ENCODE data around the gene PLCB3. TPM values are rescaled to one million over a fixed set of nuclear protein-coding genes. Genes with fewer than 3 reads are reported as not detected.

Gene PLCB3
- total RNA-seq, 1 experiment from 2014 or later, result 41.2 TPM

DNA sequence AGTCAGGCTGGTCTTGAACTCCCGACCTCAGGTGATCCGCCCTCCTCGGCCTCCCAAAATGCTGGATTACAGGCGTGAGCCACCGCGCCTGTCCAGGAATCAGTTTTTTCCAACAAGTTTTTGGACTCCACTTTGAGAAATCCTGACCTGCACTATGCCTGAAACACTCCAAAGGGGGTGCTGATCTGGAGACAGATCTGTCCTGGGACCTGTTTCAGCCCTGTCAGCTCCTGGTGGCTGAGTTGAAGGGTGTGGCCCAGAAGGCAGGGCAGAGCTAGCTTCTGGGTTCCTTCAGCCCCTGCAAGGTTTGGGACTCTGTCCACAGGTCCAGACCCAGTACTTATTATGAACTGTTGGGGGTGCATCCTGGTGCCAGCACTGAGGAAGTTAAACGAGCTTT is 19.8 kb upstream of the PLCB3 start:
- Histone ChIP-seq H3K27ac (ENCODE audit: low read length) (peak overlapping the region; percentile 35; the same call in 1 of the 2 replicates), H3K4me1 (ENCODE audit: control insufficient read depth, insufficient read depth, low read length) (peaks cover 49% of the 10 kb centered on the region), H3K9me3 (ENCODE audit: control insufficient read depth, insufficient read depth, low read depth, low read length) (no peaks in the 10 kb centered on the region), H3K27me3 (ENCODE audit: control insufficient read depth, insufficient read depth, low read length) (no peaks in the 10 kb centered on the region), H3K36me3 (ENCODE audit: control insufficient read depth, insufficient read depth, low read length) (no peaks in the 10 kb centered on the region; the same call in 1 of the 2 replicates), H3K4me3 (ENCODE audit: low read depth in 2 of 2, low read length in 2 of 2) (no peak overlapping the region)
- no TSS peak for BruUV-seq (replicated peaks)
- ATAC-seq (no peak), DNase-seq (ENCODE audit: low read depth, low spot score) (no peak)
- intact Hi-C loops (cut with micrococcal nuclease; ENCODE audit: unreplicated experiment), result no loop called here
- in situ Hi-C loops (cut with HindIII; ENCODE audit: low pct_unique_long_range_greater_than_20kb, low sequenced_read_pairs), result no loop called here
- TF ChIP-seq SIN3A (IDR thresholded peaks at IDR 0.05; ENCODE audit: borderline replicate concordance, insufficient read depth, low read depth, low read length) (no peak), TCF7L2 (IDR thresholded peaks at IDR 0.05; ENCODE audit: low read depth, low read length) (no peak), POLR2AphosphoS5 (IDR thresholded peaks at IDR 0.05; ENCODE audit: low read depth, low read length) (no peak)
- TF ChIP-seq, protein P1, sequence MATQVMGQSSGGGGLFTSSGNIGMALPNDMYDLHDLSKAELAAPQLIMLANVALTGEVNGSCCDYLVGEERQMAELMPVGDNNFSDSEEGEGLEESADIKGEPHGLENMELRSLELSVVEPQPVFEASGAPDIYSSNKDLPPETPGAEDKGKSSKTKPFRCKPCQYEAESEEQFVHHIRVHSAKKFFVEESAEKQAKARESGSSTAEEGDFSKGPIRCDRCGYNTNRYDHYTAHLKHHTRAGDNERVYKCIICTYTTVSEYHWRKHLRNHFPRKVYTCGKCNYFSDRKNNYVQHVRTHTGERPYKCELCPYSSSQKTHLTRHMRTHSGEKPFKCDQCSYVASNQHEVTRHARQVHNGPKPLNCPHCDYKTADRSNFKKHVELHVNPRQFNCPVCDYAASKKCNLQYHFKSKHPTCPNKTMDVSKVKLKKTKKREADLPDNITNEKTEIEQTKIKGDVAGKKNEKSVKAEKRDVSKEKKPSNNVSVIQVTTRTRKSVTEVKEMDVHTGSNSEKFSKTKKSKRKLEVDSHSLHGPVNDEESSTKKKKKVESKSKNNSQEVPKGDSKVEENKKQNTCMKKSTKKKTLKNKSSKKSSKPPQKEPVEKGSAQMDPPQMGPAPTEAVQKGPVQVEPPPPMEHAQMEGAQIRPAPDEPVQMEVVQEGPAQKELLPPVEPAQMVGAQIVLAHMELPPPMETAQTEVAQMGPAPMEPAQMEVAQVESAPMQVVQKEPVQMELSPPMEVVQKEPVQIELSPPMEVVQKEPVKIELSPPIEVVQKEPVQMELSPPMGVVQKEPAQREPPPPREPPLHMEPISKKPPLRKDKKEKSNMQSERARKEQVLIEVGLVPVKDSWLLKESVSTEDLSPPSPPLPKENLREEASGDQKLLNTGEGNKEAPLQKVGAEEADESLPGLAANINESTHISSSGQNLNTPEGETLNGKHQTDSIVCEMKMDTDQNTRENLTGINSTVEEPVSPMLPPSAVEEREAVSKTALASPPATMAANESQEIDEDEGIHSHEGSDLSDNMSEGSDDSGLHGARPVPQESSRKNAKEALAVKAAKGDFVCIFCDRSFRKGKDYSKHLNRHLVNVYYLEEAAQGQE (IDR thresholded peaks at IDR 0.05; ENCODE audit: insufficient read depth in 1 of 2, low read depth in 2 of 2, low read length in 1 of 2), result no peak
- TF ChIP-seq, protein P2, sequence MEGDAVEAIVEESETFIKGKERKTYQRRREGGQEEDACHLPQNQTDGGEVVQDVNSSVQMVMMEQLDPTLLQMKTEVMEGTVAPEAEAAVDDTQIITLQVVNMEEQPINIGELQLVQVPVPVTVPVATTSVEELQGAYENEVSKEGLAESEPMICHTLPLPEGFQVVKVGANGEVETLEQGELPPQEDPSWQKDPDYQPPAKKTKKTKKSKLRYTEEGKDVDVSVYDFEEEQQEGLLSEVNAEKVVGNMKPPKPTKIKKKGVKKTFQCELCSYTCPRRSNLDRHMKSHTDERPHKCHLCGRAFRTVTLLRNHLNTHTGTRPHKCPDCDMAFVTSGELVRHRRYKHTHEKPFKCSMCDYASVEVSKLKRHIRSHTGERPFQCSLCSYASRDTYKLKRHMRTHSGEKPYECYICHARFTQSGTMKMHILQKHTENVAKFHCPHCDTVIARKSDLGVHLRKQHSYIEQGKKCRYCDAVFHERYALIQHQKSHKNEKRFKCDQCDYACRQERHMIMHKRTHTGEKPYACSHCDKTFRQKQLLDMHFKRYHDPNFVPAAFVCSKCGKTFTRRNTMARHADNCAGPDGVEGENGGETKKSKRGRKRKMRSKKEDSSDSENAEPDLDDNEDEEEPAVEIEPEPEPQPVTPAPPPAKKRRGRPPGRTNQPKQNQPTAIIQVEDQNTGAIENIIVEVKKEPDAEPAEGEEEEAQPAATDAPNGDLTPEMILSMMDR (IDR thresholded peaks at IDR 0.05), result no peak
- ChIA-PET CTCF (no interaction called here), POLR2A (interaction anchor here (0.7 kb wide), 1 partner anchor 11 kb away, joined by 5 read pairs; no protein-coding TSS in a partner anchor)

- in situ Hi-C loops (cut with HindIII; ENCODE audit: low pct_unique_long_range_greater_than_20kb, low sequenced_read_pairs), result no loop called here
- intact Hi-C loops (cut with micrococcal nuclease; ENCODE audit: unreplicated experiment), result no loop called here
- CTCF ChIA-PET, result interaction anchor here (0.5 kb wide), 1 partner anchor 41 kb away, joined by 6 read pairs; no protein-coding TSS in a partner anchor
Measured at GRCh38 chr11:64232182-64232966, 19.0 kb upstream of the PLCB3 start.

More at GRCh38 chr11:64232182-64232966, 19.0 kb upstream of the PLCB3 start:
- no TSS peak for BruUV-seq (replicated peaks)
- Histone ChIP-seq H3K27me3 (ENCODE audit: control insufficient read depth, insufficient read depth, low read length) (no peaks in the 10 kb centered on the region), H3K9me3 (ENCODE audit: control insufficient read depth, insufficient read depth, low read depth, low read length) (no peaks in the 10 kb centered on the region), H3K36me3 (ENCODE audit: control insufficient read depth, insufficient read depth, low read length) (no peaks in the 10 kb centered on the region; the same call in 1 of the 2 replicates), H3K4me1 (ENCODE audit: control insufficient read depth, insufficient read depth, low read length) (peaks cover 46% of the 10 kb centered on the region), H3K4me3 (ENCODE audit: low read depth in 2 of 2, low read length in 2 of 2) (no peak overlapping the region), H3K27ac (ENCODE audit: low read length) (peak overlapping the region; percentile 48; the same call in 1 of the 2 replicates)
- TF ChIP-seq, protein P1 (IDR thresholded peaks at IDR 0.05; ENCODE audit: insufficient read depth in 1 of 2, low read depth in 2 of 2, low read length in 1 of 2), result no peak
- TF ChIP-seq POLR2AphosphoS5 (IDR thresholded peaks at IDR 0.05; ENCODE audit: low read depth, low read length), result no peak
- TF ChIP-seq, protein P2 (IDR thresholded peaks at IDR 0.05), result no peak
- no peak for TF ChIP-seq TCF7L2 (IDR thresholded peaks at IDR 0.05; ENCODE audit: low read depth, low read length)
- TF ChIP-seq SIN3A (IDR thresholded peaks at IDR 0.05; ENCODE audit: borderline replicate concordance, insufficient read depth, low read depth, low read length), result no peak
- DNase-seq (ENCODE audit: low read depth, low spot score) (no peak), ATAC-seq (no peak)
- POLR2A ChIA-PET, result no interaction called here

All from Panc1 (cell line).